Neuron (in vitro differentiated cells): ENCODE data around the gene RHOF.

Experiments
- H2AFZ ChIP-seq: one replicate; pipeline ENCODE4 v1.6.1; 2013; ENCODE audit warnings: low read depth, mild to moderate bottlenecking, inconsistent platforms, low read length, moderate library complexity
- H3K27me3 ChIP-seq: one replicate; pipeline ENCODE4 v1.6.1; 2013; ENCODE audit warnings: low read length; ENCODE audit not compliant: insufficient read depth
- H3K36me3 ChIP-seq: one replicate; pipeline ENCODE4 v1.6.1; 2013; ENCODE audit warnings: low read length; ENCODE audit not compliant: insufficient read depth
- H3K4me1 ChIP-seq: one replicate; pipeline ENCODE4 v1.6.1; 2013; ENCODE audit warnings: low read length; ENCODE audit not compliant: insufficient read depth
- H3K4me3 ChIP-seq: 2 replicates; pipeline ENCODE4 v1.5.1; 2013; ENCODE audit warnings: mild to moderate bottlenecking, low read length, moderate library complexity
- H3K9me3 ChIP-seq: one replicate; pipeline ENCODE4 v1.6.1; 2013; ENCODE audit warnings: low read length

The RHOF gene

DNA sequence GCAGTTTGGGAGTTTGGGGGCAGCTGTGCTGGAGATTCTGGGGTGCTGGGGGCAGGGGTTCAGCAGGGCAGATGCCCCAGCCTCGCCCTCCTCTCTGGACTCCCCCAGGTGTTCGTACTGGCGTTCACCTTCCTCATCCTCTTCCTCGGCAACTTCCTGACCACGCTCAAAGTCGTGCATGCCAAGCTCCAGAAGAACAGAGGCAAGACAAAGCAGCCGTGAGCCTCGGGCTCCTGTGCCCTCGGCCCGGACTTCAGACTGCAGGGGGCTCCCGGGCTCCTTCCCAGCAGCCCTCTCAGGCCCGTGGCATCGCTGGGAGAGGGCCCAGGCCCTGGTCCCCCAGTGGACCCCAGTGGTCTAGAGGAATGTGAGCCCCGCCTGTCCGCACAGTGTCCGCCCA lies 18.0 kb downstream of the RHOF start:
- Histone ChIP-seq H3K36me3 (peaks cover 5% of the 10 kb centered on the region), H2AFZ (no peak overlapping the region), H3K4me1 (no peaks in the 10 kb centered on the region), H3K27me3 (no peaks in the 10 kb centered on the region), H3K4me3 (no peak overlapping the region), H3K9me3 (no peaks in the 10 kb centered on the region)

DNA sequence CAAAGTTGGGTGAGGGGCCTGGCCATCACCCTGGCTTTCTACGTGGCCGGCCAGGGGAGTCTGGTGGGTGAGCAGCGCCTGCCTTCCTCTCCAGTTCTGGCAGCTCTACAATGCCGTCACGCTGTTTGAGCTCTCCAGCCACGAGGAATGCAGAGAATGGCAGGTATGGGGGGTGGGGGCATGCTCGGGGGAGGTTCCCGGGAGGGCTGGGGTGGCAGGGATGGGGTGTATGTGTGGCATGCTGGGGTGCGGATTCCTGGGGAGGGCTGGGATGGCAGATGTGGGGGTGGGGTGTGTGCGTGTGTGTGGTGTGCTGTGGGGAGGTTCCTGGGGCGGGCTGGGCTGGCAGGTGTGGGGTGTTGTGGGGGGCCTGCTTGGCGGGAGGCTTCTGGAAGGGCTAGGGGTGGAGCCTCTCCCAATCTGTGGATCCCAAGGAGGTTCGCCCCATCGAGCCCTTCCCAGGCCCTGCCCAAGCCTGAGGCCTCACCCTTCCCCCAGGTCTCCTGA lies 18.5 kb downstream of the RHOF start:
- no peaks in the 10 kb centered on the region for H3K4me1 ChIP-seq
- no peak overlapping the region for H2AFZ ChIP-seq
- no peaks in the 10 kb centered on the region for H3K27me3 ChIP-seq
- H3K4me3 ChIP-seq: no peak overlapping the region
- no peaks in the 10 kb centered on the region for H3K9me3 ChIP-seq
- peaks cover 2% of the 10 kb centered on the region for H3K36me3 ChIP-seq

DNA sequence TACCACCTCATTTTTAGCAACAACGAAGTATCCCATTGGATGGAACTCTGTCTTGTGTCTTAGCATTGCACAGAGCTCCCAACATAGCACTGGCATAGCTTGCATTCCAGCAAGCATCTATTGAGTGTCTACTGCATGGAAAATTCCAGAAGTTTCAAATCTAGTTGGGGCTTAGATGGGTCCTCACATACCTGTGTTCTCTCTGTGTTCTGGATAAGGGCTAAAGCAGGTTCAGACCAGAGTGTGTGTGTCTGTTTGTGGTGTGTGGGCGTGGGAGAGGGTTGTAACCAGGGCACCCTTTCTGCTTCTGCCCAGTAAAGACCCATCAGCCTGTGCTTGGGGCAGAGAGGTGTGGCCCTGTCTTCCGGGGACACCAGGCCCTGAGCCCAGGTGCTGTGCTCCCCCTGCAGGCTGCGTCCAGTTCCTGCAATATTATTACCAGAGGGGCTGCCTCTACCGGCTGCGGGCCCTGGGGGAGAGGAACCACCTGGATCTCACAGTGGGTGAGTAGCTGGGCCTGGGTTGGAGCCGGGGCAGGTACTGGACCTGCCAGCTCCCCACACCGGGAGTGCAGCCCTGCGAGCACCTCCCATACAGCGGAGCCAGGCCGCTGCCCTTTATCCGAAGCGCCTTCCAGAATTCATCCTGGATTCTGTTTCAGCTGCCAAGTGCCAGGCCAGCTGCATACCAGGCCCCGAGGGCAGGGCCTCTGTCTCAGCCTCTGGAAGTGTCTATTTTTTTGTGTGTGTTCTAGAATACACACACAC lies 20.3 kb downstream of the RHOF start:
- H3K4me1 ChIP-seq: no peaks in the 10 kb centered on the region

DNA sequence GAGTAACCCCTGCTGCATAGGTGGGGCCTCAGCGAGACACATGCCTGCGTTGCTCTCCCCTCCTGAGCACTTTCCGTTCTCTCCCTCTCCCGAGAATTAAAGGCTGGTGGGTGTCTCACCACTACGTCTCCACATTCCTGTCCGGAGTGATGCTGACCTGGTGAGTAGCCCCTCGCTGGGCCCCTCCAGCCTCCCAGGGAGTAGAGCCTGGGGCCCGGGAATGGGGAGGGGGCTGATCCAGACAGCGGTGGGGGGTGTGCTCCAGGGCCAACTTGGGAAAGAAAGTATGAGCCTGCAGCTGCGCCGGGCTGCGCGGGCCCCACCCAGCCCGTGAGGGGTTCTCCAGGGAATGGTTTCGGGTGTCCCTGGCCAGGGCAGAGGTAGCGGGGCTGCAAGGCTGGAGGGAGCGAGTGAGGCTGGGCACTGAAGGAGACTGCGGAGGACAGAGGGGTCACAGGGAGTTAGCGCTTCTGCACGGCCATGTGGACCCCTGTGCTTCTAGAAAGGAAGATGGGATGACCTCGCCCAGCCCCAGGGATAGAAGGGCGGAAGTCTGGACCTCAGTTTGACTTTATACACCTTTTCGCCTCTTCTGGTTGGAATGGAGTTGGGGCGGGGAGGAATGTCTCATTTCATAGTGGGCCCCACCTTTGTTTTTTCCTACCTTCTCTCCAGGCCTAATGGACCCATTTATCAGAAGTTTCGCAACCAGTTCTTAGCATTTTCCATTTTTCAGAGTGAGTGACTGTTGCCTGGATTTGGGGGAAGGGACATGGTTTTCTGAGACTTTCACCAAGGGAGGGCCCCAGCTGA lies 22.5 kb downstream of the RHOF start:
- Histone ChIP-seq H3K36me3 (no peaks in the 10 kb centered on the region), H2AFZ (no peak overlapping the region), H3K9me3 (no peaks in the 10 kb centered on the region), H3K4me3 (no peak overlapping the region), H3K27me3 (no peaks in the 10 kb centered on the region), H3K4me1 (no peaks in the 10 kb centered on the region)

More for the DNA sequence above, 20.3 kb downstream of the RHOF start:
- no peaks in the 10 kb centered on the region for H3K9me3 ChIP-seq
- H3K27me3 ChIP-seq: no peaks in the 10 kb centered on the region
- no peak overlapping the region for H3K4me3 ChIP-seq
- H2AFZ ChIP-seq: no peak overlapping the region
- no peaks in the 10 kb centered on the region for H3K36me3 ChIP-seq

DNA sequence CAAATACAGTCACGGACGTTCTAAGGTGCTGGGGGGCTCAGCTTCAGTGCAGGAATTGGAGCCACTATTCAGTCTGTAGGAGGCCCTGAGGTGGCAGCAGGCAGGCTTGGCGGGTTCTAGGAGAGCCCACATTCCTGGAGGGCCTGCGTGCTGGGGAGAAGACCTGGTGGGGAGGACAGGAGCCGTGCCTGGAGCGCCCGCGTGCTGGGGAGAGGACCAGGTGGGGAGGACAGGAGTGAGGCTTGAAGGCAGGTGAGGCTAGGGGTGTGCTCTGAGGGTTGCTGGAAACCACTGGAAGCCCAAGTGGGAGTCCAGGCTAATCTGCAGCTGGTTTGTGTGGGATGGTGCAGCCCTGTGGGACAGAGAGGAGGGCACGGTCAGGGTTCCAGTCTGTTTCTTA lies 23.1 kb downstream of the RHOF start:
- H3K27me3 ChIP-seq: no peaks in the 10 kb centered on the region
- no peaks in the 10 kb centered on the region for H3K36me3 ChIP-seq
- H3K9me3 ChIP-seq: no peaks in the 10 kb centered on the region
- H3K4me1 ChIP-seq: no peaks in the 10 kb centered on the region
- H2AFZ ChIP-seq: no peak overlapping the region
- H3K4me3 ChIP-seq: no peak overlapping the region

DNA sequence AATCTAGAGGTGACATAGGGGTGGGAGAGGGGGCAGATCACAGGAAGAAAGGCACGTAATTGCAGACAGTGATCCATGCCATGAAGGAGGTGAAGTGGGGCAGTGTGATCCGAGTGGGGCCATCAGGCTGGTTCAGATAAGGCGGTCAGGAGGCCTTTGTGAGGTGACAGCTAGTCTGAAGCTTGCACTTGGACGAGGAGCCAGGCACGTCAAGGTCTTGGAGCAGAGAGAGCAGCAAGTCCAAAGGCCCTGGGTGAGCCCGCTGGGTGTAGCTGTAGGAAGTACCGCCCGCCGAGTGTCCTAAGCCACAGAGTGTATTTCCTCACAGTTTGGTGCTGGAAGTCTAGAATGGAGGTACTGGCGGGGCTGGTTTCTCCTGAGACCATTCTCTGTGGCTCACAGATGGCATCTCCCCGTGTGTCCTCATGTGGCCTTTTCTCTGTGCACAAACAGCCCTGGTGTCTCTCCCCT lies 23.6 kb downstream of the RHOF start:
- Histone ChIP-seq H2AFZ (no peak overlapping the region), H3K4me3 (no peak overlapping the region), H3K27me3 (no peaks in the 10 kb centered on the region), H3K36me3 (no peaks in the 10 kb centered on the region), H3K9me3 (no peaks in the 10 kb centered on the region), H3K4me1 (no peaks in the 10 kb centered on the region)

DNA sequence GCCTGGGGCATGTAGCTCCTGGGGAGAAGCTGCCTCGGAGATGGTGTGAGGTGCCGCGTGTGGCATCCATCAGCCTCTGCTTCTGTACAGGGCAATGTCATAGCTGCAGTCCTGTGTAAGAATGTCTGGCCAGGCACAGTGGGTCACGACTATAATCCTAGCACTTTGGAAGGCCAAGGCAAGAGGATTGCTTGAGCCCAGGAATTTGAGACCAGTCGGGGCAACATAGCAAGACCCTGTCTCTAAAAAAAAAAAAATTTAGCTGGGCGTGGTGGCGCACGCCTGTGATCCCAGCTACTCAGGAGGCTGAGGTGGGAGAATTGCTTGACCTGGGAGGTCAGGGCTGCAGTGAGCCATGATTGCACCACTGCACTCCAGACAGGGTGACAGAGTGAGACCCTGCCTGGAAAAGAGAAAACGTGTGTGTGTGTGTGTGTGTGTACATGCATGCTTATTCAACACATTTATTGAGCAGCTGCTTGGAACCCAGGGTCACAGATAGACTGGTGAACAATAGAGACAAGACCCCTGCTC lies 24.1 kb downstream of the RHOF start:
- Histone ChIP-seq H3K27me3 (no peaks in the 10 kb centered on the region), H3K4me1 (no peaks in the 10 kb centered on the region), H2AFZ (no peak overlapping the region), H3K9me3 (no peaks in the 10 kb centered on the region), H3K36me3 (no peaks in the 10 kb centered on the region), H3K4me3 (no peak overlapping the region)

DNA sequence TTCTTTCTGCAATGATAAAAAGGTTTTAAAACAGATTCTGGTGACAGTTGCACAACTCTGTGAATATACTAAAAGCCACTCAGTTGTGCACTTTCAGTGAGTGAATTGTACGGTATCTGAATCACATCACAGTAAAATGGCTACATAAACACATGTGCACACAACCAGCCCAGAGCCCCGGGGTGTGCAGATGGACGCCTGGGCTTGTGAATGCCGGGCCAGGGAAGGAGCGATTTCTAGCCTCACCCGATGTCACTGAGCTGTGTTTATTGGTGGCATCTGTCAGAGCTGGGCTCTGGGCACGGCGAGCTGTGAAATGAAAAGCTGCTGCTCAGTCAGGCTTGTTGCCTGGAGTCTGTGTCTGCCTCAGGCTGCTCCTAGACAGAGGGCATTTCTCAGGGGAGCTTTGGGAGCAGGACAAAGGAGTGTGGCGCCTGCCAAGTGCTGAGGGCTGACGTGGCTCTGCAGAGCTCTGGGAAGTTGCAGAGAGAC lies 25.9 kb downstream of the RHOF start:
- Histone ChIP-seq H3K4me3 (no peak overlapping the region), H3K4me1 (no peaks in the 10 kb centered on the region), H3K9me3 (no peaks in the 10 kb centered on the region), H3K27me3 (no peaks in the 10 kb centered on the region), H2AFZ (no peak overlapping the region), H3K36me3 (no peaks in the 10 kb centered on the region)

DNA sequence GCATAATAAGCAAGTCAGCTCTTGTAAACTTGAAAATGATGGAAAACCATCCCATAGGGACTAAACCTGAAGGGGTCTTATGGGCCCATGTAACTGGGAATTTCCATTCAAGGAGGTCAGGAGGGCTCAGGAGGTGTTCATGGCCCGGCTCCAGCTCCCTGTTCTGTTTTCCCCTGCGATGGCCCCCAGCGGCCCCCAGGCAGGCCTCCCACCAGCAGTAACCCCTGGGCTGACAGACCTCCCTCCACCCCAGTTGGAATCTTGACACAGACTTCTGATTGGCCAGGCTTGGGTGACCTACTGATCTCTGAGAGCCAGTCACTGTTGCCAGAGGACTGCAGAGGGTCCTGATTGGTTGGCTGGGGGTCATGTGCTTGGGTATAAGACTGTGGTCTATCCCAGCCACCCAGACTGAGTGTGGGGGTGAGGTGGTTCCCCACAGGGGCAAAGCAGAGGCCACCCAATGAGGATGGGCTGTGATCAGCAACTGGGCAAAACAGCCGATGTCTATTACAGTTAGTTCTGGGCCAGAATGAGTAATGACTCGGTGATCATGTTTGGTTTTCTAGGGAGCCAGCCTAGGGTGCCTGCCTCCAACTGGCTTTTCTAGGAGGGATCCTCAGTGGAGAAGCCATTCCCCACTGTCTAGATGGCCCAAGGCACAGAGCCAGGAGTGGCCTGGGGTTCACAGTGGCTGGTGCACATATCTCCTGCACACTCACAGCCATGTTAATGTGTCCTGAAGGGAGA lies 27.0 kb downstream of the RHOF start:
- Histone ChIP-seq H3K27me3 (no peaks in the 10 kb centered on the region), H2AFZ (no peak overlapping the region), H3K4me3 (no peak overlapping the region), H3K4me1 (no peaks in the 10 kb centered on the region), H3K9me3 (no peaks in the 10 kb centered on the region), H3K36me3 (no peaks in the 10 kb centered on the region)

DNA sequence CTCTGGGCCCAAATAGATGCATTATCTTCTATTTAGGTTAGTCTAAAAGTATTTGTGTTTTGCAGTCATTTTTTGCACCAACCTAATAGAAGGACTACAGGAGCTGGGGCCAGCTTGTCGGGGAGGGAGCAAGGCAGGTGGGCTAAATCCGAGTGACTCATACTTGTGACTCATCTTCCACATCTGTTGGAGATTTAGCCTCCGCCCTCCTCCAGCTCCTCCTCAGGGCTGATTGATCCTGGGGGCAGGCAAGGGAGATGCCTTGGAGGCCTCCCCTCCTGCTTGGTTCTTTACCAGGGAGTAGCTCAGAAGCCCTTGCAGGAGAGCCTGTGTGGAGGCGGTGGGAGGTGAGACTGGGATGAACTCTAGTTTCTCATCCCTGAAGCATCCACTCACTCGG lies 27.9 kb downstream of the RHOF start:
- no peaks in the 10 kb centered on the region for H3K4me1 ChIP-seq

DNA sequence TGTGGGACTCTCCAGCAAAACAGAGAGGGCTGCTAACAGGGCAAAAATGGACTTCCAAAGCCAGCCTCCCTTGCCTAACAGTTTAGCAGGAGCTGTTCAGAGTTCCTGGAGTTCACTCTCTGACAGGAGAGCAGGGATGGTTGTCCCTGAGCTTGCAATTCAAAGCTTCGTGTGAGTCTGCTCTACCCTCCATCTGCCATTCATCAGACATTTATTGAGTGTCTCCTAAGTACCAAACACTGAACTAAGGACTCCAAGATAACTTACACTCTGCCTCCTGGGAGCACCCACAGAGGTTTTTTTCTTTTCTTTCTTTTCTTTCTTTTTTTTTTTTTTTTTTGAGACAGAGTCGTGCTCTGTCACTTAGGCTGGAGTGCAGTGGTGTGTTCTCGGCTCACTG lies 28.7 kb downstream of the RHOF start:
- Histone ChIP-seq H3K27me3 (no peaks in the 10 kb centered on the region), H2AFZ (no peak overlapping the region), H3K36me3 (no peaks in the 10 kb centered on the region), H3K9me3 (no peaks in the 10 kb centered on the region), H3K4me1 (no peaks in the 10 kb centered on the region), H3K4me3 (no peak overlapping the region)

More for the DNA sequence above, 27.9 kb downstream of the RHOF start:
- H2AFZ ChIP-seq: no peak overlapping the region
- no peak overlapping the region for H3K4me3 ChIP-seq
- H3K27me3 ChIP-seq: no peaks in the 10 kb centered on the region
- no peaks in the 10 kb centered on the region for H3K9me3 ChIP-seq
- no peaks in the 10 kb centered on the region for H3K36me3 ChIP-seq

DNA sequence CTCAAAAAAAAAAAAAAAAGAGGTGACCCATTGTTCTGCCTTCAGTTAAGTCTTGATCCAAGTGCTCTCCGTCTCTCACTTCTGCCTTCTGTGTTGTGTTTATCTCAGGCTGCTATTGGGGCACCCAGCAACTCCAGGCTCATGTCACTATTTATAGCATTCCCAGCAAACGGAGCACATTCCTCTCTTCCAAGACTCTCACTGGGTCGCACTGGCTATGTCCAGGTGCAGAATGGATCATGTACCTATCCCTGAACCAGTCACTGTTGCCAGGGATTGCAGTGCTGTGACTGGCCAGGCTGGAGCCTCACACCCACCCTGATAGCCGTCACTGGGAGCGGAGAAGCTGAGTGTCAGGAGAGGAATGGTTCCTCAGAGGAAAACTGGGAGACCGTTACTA lies 31.2 kb downstream of the RHOF start:
- H3K36me3 ChIP-seq: no peaks in the 10 kb centered on the region
- no peaks in the 10 kb centered on the region for H3K4me1 ChIP-seq
- H3K4me3 ChIP-seq: no peak overlapping the region
- no peaks in the 10 kb centered on the region for H3K27me3 ChIP-seq
- no peaks in the 10 kb centered on the region for H3K9me3 ChIP-seq
- H2AFZ ChIP-seq: no peak overlapping the region
